ENCODE measurements around the gene MYL3. TPM values are rescaled to one million over a fixed set of nuclear protein-coding genes. Genes with fewer than 3 reads are reported as not detected.

MYL3 gene
- polyA plus RNA-seq, 2 of the 4 experiments (the other 2 are of a cell fraction), result 0.25 TPM; not detected in 1

DNA sequence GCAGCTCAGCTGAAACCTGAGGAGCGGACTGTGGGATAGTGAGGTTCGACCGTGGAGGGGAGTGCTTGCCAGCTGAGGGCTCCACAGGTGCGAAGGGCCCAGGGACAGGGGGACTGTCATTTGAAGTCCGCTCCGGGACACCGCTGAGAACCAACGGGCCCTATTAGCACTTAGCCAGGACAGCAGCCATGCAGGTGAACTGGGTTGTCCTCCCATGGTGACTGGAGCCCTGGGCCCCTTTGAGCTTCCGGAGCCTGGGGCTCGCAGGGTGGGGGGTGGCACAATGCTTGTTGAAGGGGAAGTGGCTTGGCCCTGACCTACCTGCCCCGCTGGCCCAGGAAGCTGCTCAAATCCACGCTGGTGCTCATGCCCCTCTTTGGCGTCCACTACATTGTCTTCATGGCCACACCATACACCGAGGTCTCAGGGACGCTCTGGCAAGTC, 39.0 kb upstream of the MYL3 start:
- TF ChIP-seq HDAC2 (IDR thresholded peaks at IDR 0.05) (no peak), POLR2AphosphoS2 (conservative IDR thresholded peaks at IDR 0.05; ENCODE audit: low read length) (no peak), FOSL2 (IDR thresholded peaks at IDR 0.05) (no peak), FOSL2 (CRISPR knock-in tag; IDR thresholded peaks at IDR 0.05) (no peak), NFE2L2 (conservative IDR thresholded peaks at IDR 0.05; ENCODE audit: low read length) (no peak), TFCP2L1 (CRISPR knock-in tag; IDR thresholded peaks at IDR 0.05) (no peak), JUN (IDR thresholded peaks at IDR 0.05) (no peak), TP53 (CRISPR knock-in tag; IDR thresholded peaks at IDR 0.05) (no peak), RNF2 (IDR thresholded peaks at IDR 0.05; ENCODE audit: borderline replicate concordance, low read depth) (no peak), ZFP36 (IDR thresholded peaks at IDR 0.05; ENCODE audit: borderline replicate concordance, partially characterized antibody) (no peak), NR3C1 (IDR thresholded peaks at IDR 0.05) (no peak), CBX8 (IDR thresholded peaks at IDR 0.05) (no peak)
- CTCF ChIA-PET, result interaction anchor here (1.9 kb wide), 1 partner anchor 36 kb away, joined by 10 read pairs; no protein-coding TSS in a partner anchor

DNA sequence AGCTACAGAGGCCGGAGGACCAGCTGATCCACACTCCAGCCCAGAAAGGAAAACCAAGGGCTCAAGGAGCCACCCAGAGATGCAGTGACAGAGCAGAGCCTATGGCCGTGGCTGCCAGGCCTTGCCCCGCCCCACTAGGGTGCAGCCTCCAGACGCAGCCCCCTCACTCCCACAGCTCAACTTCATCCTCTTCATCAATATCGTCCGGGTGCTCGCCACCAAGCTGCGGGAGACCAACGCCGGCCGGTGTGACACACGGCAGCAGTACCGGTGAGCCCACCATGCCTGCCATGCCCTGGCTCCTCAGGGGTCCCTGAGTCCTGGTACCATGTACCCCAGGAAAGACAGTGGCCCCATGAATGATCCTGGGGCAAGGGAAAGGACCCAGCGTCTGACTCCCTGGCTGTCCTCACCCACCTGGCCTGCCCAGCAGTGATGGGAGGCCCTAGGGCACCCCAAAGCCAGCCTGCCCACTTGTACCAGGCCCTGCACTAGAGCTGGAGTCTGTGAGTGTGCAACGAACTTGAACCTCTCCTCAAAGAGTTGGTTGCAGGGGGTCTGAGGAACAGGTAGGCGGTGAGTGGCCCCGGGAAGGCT, 38.4 kb upstream of the MYL3 start:
- FAIRE-seq, result no peak
- WGBS (ENCODE audit: missing lambda C conversion rate), result 53% methylated on average over 6 of the region's 17 CpGs
- CTCF ChIA-PET, result interaction anchor here (1.4 to 2.4 kb wide), 4 partner anchors 7 to 413 kb away, joined by 3 to 20 read pairs (median 7); no protein-coding TSS in a partner anchor
- H3K4me2 ChIP-seq, result no peak overlapping the region
- TF ChIP-seq NPAS2 (CRISPR knock-in tag; IDR thresholded peaks at IDR 0.05; ENCODE audit: borderline replicate concordance) (no peak), EP300 (IDR thresholded peaks at IDR 0.05) (no peak), ZNF302 (CRISPR knock-in tag; IDR thresholded peaks at IDR 0.05) (no peak), EHF (CRISPR knock-in tag; IDR thresholded peaks at IDR 0.05) (no peak), EHMT2 (IDR thresholded peaks at IDR 0.05; ENCODE audit: low read depth) (no peak), FOSB (CRISPR knock-in tag; IDR thresholded peaks at IDR 0.05) (no peak), FOXS1 (CRISPR knock-in tag; IDR thresholded peaks at IDR 0.05) (no peak)
- H3K9me3 ChIP-seq, result no peaks in the 10 kb centered on the region
- no peak for ATAC-seq
- H3K27ac ChIP-seq, result no peak overlapping the region
- POLR2A ChIA-PET, result no interaction called here
- no peak overlapping the region for H3K4me3 ChIP-seq
- H3K4me1 ChIP-seq, result no peaks in the 10 kb centered on the region
- no peak for DNase-seq (ENCODE audit: low read depth in 1 of 2, low spot score in 1 of 2)

More for the DNA sequence above, 39.0 kb upstream of the MYL3 start:
- ATAC-seq (no peak), FAIRE-seq (no peak), DNase-seq (ENCODE audit: low read depth in 1 of 2, low spot score in 1 of 2) (no peak)
- Histone ChIP-seq H3K9me3 (no peaks in the 10 kb centered on the region), H3K4me2 (no peak overlapping the region), H3K4me3 (no peak overlapping the region), H3K4me1 (no peaks in the 10 kb centered on the region), H3K27ac (no peak overlapping the region)
- POLR2A ChIA-PET, result no interaction called here
- WGBS (ENCODE audit: missing lambda C conversion rate), result 86% methylated on average over 13 of the region's 15 CpGs

- ChIA-PET CTCF (interaction anchor here (0.6 to 2.4 kb wide), 6 partner anchors 8 to 412 kb away, joined by 3 to 20 read pairs (median 4); no protein-coding TSS in a partner anchor), POLR2A (no interaction called here)
- H3K4me1 ChIP-seq, result no peaks in the 10 kb centered on the region
- H3K4me3 ChIP-seq, result no peak overlapping the region
- TF ChIP-seq HDAC2 (IDR thresholded peaks at IDR 0.05) (no peak), GATA3 (IDR thresholded peaks at IDR 0.05; ENCODE audit: borderline replicate concordance) (no peak), BCL3 (IDR thresholded peaks at IDR 0.05) (no peak), EHMT2 (IDR thresholded peaks at IDR 0.05; ENCODE audit: low read depth) (no peak), NPAS2 (CRISPR knock-in tag; IDR thresholded peaks at IDR 0.05; ENCODE audit: borderline replicate concordance) (no peak), CHD4 (IDR thresholded peaks at IDR 0.05; ENCODE audit: borderline replicate concordance) (no peak), MYC (IDR thresholded peaks at IDR 0.05; ENCODE audit: borderline replicate concordance, low read length) (no peak), CEBPB (IDR thresholded peaks at IDR 0.05) (no peak), JUNB (IDR thresholded peaks at IDR 0.05) (no peak), BHLHE40 (IDR thresholded peaks at IDR 0.05; ENCODE audit: low read depth, low read length) (no peak), RAD21 (conservative IDR thresholded peaks at IDR 0.05 in 1 of 2, IDR thresholded peaks at IDR 0.05 in 1 of 2) (no peak), TP53 (CRISPR knock-in tag; IDR thresholded peaks at IDR 0.05) (no peak), POLR2AphosphoS2 (conservative IDR thresholded peaks at IDR 0.05; ENCODE audit: low read length) (no peak), RFX5 (IDR thresholded peaks at IDR 0.05) (no peak), HOXB5 (CRISPR knock-in tag; IDR thresholded peaks at IDR 0.05) (no peak)
- TF ChIP-seq, protein P1, sequence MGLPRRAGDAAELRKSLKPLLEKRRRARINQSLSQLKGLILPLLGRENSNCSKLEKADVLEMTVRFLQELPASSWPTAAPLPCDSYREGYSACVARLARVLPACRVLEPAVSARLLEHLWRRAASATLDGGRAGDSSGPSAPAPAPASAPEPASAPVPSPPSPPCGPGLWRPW (IDR thresholded peaks at IDR 0.05), result no peak
- TF ChIP-seq, protein P2, sequence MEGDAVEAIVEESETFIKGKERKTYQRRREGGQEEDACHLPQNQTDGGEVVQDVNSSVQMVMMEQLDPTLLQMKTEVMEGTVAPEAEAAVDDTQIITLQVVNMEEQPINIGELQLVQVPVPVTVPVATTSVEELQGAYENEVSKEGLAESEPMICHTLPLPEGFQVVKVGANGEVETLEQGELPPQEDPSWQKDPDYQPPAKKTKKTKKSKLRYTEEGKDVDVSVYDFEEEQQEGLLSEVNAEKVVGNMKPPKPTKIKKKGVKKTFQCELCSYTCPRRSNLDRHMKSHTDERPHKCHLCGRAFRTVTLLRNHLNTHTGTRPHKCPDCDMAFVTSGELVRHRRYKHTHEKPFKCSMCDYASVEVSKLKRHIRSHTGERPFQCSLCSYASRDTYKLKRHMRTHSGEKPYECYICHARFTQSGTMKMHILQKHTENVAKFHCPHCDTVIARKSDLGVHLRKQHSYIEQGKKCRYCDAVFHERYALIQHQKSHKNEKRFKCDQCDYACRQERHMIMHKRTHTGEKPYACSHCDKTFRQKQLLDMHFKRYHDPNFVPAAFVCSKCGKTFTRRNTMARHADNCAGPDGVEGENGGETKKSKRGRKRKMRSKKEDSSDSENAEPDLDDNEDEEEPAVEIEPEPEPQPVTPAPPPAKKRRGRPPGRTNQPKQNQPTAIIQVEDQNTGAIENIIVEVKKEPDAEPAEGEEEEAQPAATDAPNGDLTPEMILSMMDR (IDR thresholded peaks at IDR 0.05), result no peak
- no peak overlapping the region for H3K27ac ChIP-seq
- H3K9me3 ChIP-seq, result no peaks in the 10 kb centered on the region
- ATAC-seq (no peak), FAIRE-seq (no peak), DNase-seq (ENCODE audit: low read depth in 1 of 2, low spot score in 1 of 2) (no peak)
- WGBS (ENCODE audit: missing lambda C conversion rate), result 37% methylated on average over 2 of the region's 3 CpGs
- H3K4me2 ChIP-seq, result no peak overlapping the region
These were observed 37.8 kb upstream of the MYL3 start for GRCh38 chr3:46901061-46901460.

Measured in A549 (cell line).